Neutrophil (primary cell): ENCODE results near the gene RAB4A.

Experiments used
- H3K27ac ChIP-seq: fragments of 200-600 bp; sonication (generic); 2 replicates; pipeline ENCODE4 v1.5.1; 2016; ENCODE audit warnings: mild to moderate bottlenecking, moderate library complexity
- H3K27me3 ChIP-seq: fragments of 200-600 bp; sonication (generic); 2 replicates; pipeline ENCODE4 v1.6.0; 2016; ENCODE audit warnings: mild to moderate bottlenecking
- H3K36me3 ChIP-seq: fragments of 200-600 bp; sonication (generic); 2 replicates; pipeline ENCODE4 v1.5.1; 2017
- H3K4me1 ChIP-seq, 2 experiments: fragments of 200-600 bp in 1 of 2; sonication (generic) in 1 of 2; 1 replicate in 1 of 2; 2 replicates in 1 of 2; pipeline versions ENCODE4 v1.5.1 to v1.6.1; 2013 to 2016; ENCODE audit warnings: low read depth in 1 of 2, low read length in 1 of 2, mild to moderate bottlenecking in 1 of 2, moderate library complexity in 1 of 2; ENCODE audit not compliant: control insufficient read depth in 1 of 2, insufficient read depth in 1 of 2
- H3K4me3 ChIP-seq, 2 experiments: fragments of 200-600 bp in 1 of 2; sonication (generic) in 1 of 2; 1 replicate in 1 of 2; 2 replicates in 1 of 2; pipeline ENCODE4 v1.5.1; 2013 to 2016; ENCODE audit warnings: low read depth in 1 of 2, low read length in 1 of 2, mild to moderate bottlenecking in 1 of 2, moderate library complexity in 1 of 2
- H3K9me3 ChIP-seq: fragments of 200-600 bp; sonication (generic); 2 replicates; pipeline ENCODE4 v1.5.1; 2016
- CTCF ChIP-seq: fragments of 200-600 bp; sonication (generic); IDR thresholded peaks from 2 replicates; pipeline ENCODE4 v1.5.1; 2016; ENCODE audit warnings: antibody characterized with exemption

RAB4A gene

GRCh38 chr1:229275005-229275404 lies 4.1 kb downstream of the RAB4A start:
- Histone ChIP-seq H3K36me3 (no peaks in the 10 kb centered on the region), H3K27ac (no peak overlapping the region), H3K4me1 (peaks cover 29 to 37% of the 10 kb centered on the region in 2 experiments), H3K9me3 (no peaks in the 10 kb centered on the region), H3K4me3 (no peak overlapping the region), H3K27me3 (peaks cover 77% of the 10 kb centered on the region)
- no peak for TF ChIP-seq CTCF

GRCh38 chr1:229278120-229278741 lies 7.3 kb downstream of the RAB4A start:
- Histone ChIP-seq H3K4me3 (no peak overlapping the region), H3K4me1 (peaks cover 15 to 24% of the 10 kb centered on the region in 2 experiments)

GRCh38 chr1:229279242-229279641 lies 8.3 kb downstream of the RAB4A start:
- Histone ChIP-seq H3K4me1 (peaks cover 5 to 14% of the 10 kb centered on the region in 2 experiments), H3K27ac (no peak overlapping the region), H3K4me3 (no peak overlapping the region), H3K27me3 (peaks cover 88% of the 10 kb centered on the region), H3K9me3 (no peaks in the 10 kb centered on the region), H3K36me3 (no peaks in the 10 kb centered on the region)
- TF ChIP-seq CTCF = no peak

More at GRCh38 chr1:229278120-229278741, 7.3 kb downstream of the RAB4A start:
- Histone ChIP-seq H3K9me3 (no peaks in the 10 kb centered on the region), H3K27me3 (peaks cover 88% of the 10 kb centered on the region), H3K36me3 (no peaks in the 10 kb centered on the region), H3K27ac (no peak overlapping the region)
- TF ChIP-seq CTCF = no peak

- Histone ChIP-seq H3K36me3 (no peaks in the 10 kb centered on the region), H3K27ac (no peak overlapping the region), H3K27me3 (peaks cover 78% of the 10 kb centered on the region), H3K4me3 (no peak overlapping the region), H3K4me1 (peaks cover 3 to 10% of the 10 kb centered on the region in 2 experiments), H3K9me3 (no peaks in the 10 kb centered on the region)
- no peak for TF ChIP-seq CTCF
Measured at GRCh38 chr1:229280037-229280828, 9.3 kb downstream of the RAB4A start.

GRCh38 chr1:229280921-229281320 lies 10.0 kb downstream of the RAB4A start:
- Histone ChIP-seq H3K27me3 (peaks cover 71% of the 10 kb centered on the region), H3K9me3 (no peaks in the 10 kb centered on the region)
- no peak for TF ChIP-seq CTCF

More at GRCh38 chr1:229280921-229281320, 10.0 kb downstream of the RAB4A start:
- H3K4me3 ChIP-seq = no peak overlapping the region
- H3K27ac ChIP-seq = no peak overlapping the region
- H3K36me3 ChIP-seq = no peaks in the 10 kb centered on the region
- peaks cover 3 to 10% of the 10 kb centered on the region in 2 experiments for H3K4me1 ChIP-seq
